ENCODE results near the gene SSBP4.

DNA sequence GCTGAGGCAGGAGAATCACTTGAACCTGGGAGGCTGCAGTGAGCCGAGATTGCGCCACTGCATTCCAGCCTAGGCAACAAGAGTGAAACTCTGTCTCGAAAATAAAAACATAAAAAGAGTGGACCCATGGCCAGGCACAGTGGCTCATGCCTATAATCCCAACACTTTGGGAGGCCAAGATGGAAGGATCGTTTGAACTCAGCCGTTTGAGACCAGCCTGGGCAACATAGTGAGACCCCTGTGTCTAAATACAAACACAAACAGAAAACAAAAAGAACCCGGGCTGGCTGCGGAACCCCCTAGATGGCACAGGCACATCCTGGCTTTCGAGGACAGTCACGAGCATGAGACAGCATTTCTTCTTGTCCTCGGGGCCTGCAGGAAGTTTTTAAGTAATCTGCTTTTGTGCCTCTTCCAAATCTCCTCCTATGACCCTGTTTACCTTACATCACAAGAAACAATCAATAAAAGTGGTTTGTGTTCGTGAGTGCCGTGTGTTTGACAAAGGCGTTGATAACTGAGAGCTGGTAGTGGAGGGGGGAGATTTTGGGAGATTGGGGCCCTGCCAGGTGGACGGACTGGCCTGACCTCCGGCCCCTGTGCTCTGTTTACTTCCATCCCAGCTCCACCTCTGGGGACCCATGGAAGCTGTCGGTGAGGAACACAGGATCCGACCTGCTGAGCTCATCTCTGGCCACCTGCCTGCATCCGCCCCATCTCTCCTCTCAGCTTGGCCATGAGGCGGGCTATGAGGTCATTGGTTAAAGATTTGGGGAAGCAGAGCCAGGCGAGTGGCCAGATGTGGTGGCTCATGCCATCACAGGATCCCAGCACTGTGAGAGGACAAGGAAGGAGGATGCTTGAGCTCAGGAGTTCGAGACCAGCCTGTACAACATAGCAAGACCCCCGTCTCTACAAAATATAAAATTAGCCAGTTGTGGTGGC lies 39.1 kb upstream of the SSBP4 start:
- TF ChIP-seq EZH2 (IDR thresholded peaks at IDR 0.05) = no peak
- no peak for TF ChIP-seq POLR2AphosphoS5 (IDR thresholded peaks at IDR 0.05; ENCODE audit: borderline replicate concordance, low read depth, low read length)
- TF ChIP-seq FOXP2 (optimal IDR thresholded peaks at IDR 0.05; ENCODE audit: control extremely low read depth, extremely low read length, insufficient read depth) = no peak

Measured in SK-N-MC (cell line).